ENCODE results near the gene CCDC102A.

The CCDC102A gene

GRCh38 chr16:57574646-57575467, 38.5 kb upstream of the CCDC102A start:
- no peak overlapping the region for H3K27ac ChIP-seq (ENCODE audit: extremely low read depth, low read depth, low read length)
- ChIA-PET CTCF (interaction anchor here (0.5 to 7.3 kb wide), 10 partner anchors 10 to 913 kb away, joined by 3 to 87 read pairs (median 4); no protein-coding TSS in a partner anchor), POLR2A (no interaction called here)
- H3K9me3 ChIP-seq (ENCODE audit: control insufficient read depth, insufficient read depth, low read depth, low read length) = no peaks in the 10 kb centered on the region
- H3K36me3 ChIP-seq (ENCODE audit: control insufficient read depth in 2 of 2, insufficient read depth in 1 of 2, low read length in 2 of 2) = no peaks in the 10 kb centered on the region
- H3K4me1 ChIP-seq (ENCODE audit: control insufficient read depth, insufficient read depth, low read length) = no peaks in the 10 kb centered on the region
- no peak overlapping the region for H3K4me3 ChIP-seq (ENCODE audit: low read depth, low read length)
- no peak for TF ChIP-seq SP2 (tag by site-specific recombination; IDR thresholded peaks at IDR 0.05)
- no peak for TF ChIP-seq ZNF221 (tag by site-specific recombination; IDR thresholded peaks at IDR 0.05; ENCODE audit: borderline replicate concordance)
- no peak for TF ChIP-seq ZNF776 (tag by site-specific recombination; IDR thresholded peaks at IDR 0.05; ENCODE audit: borderline replicate concordance)
- no peak for TF ChIP-seq KLF7 (tag by site-specific recombination; IDR thresholded peaks at IDR 0.05; ENCODE audit: borderline replicate concordance)
- no peak for TF ChIP-seq ZNF311 (tag by site-specific recombination; IDR thresholded peaks at IDR 0.05; ENCODE audit: borderline replicate concordance)
- TF ChIP-seq, protein P1, sequence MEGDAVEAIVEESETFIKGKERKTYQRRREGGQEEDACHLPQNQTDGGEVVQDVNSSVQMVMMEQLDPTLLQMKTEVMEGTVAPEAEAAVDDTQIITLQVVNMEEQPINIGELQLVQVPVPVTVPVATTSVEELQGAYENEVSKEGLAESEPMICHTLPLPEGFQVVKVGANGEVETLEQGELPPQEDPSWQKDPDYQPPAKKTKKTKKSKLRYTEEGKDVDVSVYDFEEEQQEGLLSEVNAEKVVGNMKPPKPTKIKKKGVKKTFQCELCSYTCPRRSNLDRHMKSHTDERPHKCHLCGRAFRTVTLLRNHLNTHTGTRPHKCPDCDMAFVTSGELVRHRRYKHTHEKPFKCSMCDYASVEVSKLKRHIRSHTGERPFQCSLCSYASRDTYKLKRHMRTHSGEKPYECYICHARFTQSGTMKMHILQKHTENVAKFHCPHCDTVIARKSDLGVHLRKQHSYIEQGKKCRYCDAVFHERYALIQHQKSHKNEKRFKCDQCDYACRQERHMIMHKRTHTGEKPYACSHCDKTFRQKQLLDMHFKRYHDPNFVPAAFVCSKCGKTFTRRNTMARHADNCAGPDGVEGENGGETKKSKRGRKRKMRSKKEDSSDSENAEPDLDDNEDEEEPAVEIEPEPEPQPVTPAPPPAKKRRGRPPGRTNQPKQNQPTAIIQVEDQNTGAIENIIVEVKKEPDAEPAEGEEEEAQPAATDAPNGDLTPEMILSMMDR (tag by site-specific recombination; IDR thresholded peaks at IDR 0.05) = no peak
- no peak for TF ChIP-seq ZNF112 (tag by site-specific recombination; IDR thresholded peaks at IDR 0.05)
- no peak for TF ChIP-seq ZSCAN23 (tag by site-specific recombination; IDR thresholded peaks at IDR 0.05)
- no peak for TF ChIP-seq ZNF600 (tag by site-specific recombination; IDR thresholded peaks at IDR 0.05)
- TF ChIP-seq, protein P2, sequence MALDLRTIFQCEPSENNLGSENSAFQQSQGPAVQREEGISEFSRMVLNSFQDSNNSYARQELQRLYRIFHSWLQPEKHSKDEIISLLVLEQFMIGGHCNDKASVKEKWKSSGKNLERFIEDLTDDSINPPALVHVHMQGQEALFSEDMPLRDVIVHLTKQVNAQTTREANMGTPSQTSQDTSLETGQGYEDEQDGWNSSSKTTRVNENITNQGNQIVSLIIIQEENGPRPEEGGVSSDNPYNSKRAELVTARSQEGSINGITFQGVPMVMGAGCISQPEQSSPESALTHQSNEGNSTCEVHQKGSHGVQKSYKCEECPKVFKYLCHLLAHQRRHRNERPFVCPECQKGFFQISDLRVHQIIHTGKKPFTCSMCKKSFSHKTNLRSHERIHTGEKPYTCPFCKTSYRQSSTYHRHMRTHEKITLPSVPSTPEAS (tag by site-specific recombination; IDR thresholded peaks at IDR 0.05) = no peak

GRCh38 chr16:57574086-57574485, 37.7 kb upstream of the CCDC102A start:
- POLR2A ChIA-PET = no interaction called here
- Histone ChIP-seq H3K36me3 (ENCODE audit: control insufficient read depth in 2 of 2, insufficient read depth in 1 of 2, low read length in 2 of 2) (no peaks in the 10 kb centered on the region), H3K9me3 (ENCODE audit: control insufficient read depth, insufficient read depth, low read depth, low read length) (no peaks in the 10 kb centered on the region), H3K27ac (ENCODE audit: extremely low read depth, low read depth, low read length) (no peak overlapping the region), H3K4me3 (ENCODE audit: low read depth, low read length) (no peak overlapping the region), H3K4me1 (ENCODE audit: control insufficient read depth, insufficient read depth, low read length) (no peaks in the 10 kb centered on the region)
- TF ChIP-seq ZNF776 (tag by site-specific recombination; IDR thresholded peaks at IDR 0.05; ENCODE audit: borderline replicate concordance) (no peak), ZNF132 (tag by site-specific recombination; IDR thresholded peaks at IDR 0.05; ENCODE audit: borderline replicate concordance) (no peak), ZNF624 (tag by site-specific recombination; IDR thresholded peaks at IDR 0.05) (no peak), TRIM28 (IDR thresholded peaks at IDR 0.05; ENCODE audit: borderline replicate concordance, low read length) (no peak), KLF7 (tag by site-specific recombination; IDR thresholded peaks at IDR 0.05; ENCODE audit: borderline replicate concordance) (no peak), INSM2 (tag by site-specific recombination; IDR thresholded peaks at IDR 0.05) (no peak), REPIN1 (tag by site-specific recombination; IDR thresholded peaks at IDR 0.05; ENCODE audit: low read depth) (no peak), ZNF530 (tag by site-specific recombination; IDR thresholded peaks at IDR 0.05; ENCODE audit: low read depth) (no peak), ZBTB6 (tag by site-specific recombination; IDR thresholded peaks at IDR 0.05) (no peak), YY2 (tag by site-specific recombination; IDR thresholded peaks at IDR 0.05) (no peak)
- CTCF ChIA-PET = interaction anchor here (0.7 to 7.3 kb wide), 3 partner anchors 16 to 913 kb away, joined by 3 to 87 read pairs (median 3); no protein-coding TSS in a partner anchor

Data from HEK293 (cell line).